Measurements from ENCODE around the gene BBS9. TPM values are rescaled to one million over a fixed set of nuclear protein-coding genes. Genes with fewer than 3 reads are reported as not detected.
A peak's percentile ranks its signal among the peaks of the same experiment; 100 is the strongest.

The BBS9 gene
- total RNA-seq, 4 donors from 2014 or later = 11.2 to 34.5 (median 20.4) TPM

DNA sequence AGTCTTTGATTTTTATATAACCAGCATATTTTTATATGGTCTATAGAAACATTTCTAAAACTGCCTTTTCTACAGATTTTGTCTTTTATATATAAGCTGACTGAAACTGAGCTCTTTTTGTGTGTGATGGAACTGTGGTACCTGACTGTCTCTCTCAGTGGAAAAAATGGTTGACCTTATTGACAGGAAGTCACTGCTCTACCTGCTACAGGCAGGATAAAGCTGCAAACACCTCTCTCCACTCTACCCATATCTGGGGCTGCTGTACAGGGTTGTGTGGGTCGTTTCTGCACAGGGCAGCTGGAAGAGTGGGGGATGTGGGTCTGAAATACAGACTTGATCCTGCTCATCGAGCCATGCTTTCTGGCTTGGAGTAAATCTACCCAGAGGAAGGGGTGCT is 48.5 kb downstream of the BBS9 start:
- no peak for ATAC-seq
- H3K27ac ChIP-seq = no peak overlapping the region
- H3K4me3 ChIP-seq = no peak overlapping the region
- 60 to 85% methylated on average over 1 to 2 of the region's 2 CpGs for WGBS, 2 donors (ENCODE audit: low coverage in 1 of 2)
- TF ChIP-seq POLR2AphosphoS5 (IDR thresholded peaks at IDR 0.05) = no peak
- TF ChIP-seq EP300 (IDR thresholded peaks at IDR 0.05) = no peak
- TF ChIP-seq, protein P1, sequence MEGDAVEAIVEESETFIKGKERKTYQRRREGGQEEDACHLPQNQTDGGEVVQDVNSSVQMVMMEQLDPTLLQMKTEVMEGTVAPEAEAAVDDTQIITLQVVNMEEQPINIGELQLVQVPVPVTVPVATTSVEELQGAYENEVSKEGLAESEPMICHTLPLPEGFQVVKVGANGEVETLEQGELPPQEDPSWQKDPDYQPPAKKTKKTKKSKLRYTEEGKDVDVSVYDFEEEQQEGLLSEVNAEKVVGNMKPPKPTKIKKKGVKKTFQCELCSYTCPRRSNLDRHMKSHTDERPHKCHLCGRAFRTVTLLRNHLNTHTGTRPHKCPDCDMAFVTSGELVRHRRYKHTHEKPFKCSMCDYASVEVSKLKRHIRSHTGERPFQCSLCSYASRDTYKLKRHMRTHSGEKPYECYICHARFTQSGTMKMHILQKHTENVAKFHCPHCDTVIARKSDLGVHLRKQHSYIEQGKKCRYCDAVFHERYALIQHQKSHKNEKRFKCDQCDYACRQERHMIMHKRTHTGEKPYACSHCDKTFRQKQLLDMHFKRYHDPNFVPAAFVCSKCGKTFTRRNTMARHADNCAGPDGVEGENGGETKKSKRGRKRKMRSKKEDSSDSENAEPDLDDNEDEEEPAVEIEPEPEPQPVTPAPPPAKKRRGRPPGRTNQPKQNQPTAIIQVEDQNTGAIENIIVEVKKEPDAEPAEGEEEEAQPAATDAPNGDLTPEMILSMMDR (IDR thresholded peaks at IDR 0.05) = no peak
- no peak for TF ChIP-seq POLR2A (IDR thresholded peaks at IDR 0.05)
- H3K4me1 ChIP-seq = peaks cover 0 to under 1% (median 0%) of the 10 kb centered on the region in 3 donors
- peaks cover 0 to 7% (median 0%) of the 10 kb centered on the region in 3 donors for H3K9me3 ChIP-seq
- no peaks in the 10 kb centered on the region for H3K27me3 ChIP-seq
- H3K36me3 ChIP-seq = peaks cover 5 to 26% of the 10 kb centered on the region in 2 donors

DNA sequence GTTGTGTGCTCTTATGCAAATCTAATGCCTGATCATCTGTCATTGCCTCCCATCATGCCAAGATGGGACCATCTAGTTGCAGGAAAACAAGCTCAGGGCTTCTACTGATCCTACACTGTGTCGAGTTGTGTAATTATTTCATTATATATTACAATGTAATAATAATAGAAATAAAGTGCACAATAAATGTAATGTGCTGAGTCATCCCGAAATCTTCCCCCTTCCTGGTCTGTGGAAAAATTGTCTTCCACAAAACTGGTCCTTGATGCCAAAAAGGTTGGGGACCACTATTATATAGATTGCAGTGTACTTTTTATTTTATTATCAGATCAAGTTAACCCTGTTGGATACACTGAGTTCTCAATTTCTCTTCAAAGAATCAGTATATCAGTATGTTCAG is 50.2 kb downstream of the BBS9 start:
- Histone ChIP-seq H3K27ac (no peak overlapping the region), H3K4me1 (peaks cover 0 to 13% (median 0%) of the 10 kb centered on the region in 3 donors), H3K9me3 (no peaks in the 10 kb centered on the region), H3K27me3 (no peaks in the 10 kb centered on the region), H3K36me3 (peaks cover 5 to 26% of the 10 kb centered on the region in 2 donors), H3K4me3 (no peak overlapping the region)
- 86 to 97% methylated on average over 1 to 2 of the region's 2 CpGs for WGBS, 2 donors (ENCODE audit: low coverage in 1 of 2)
- TF ChIP-seq POLR2A (IDR thresholded peaks at IDR 0.05) (no peak), EP300 (IDR thresholded peaks at IDR 0.05) (no peak), POLR2AphosphoS5 (IDR thresholded peaks at IDR 0.05) (no peak)
- TF ChIP-seq, protein P1 (IDR thresholded peaks at IDR 0.05) = no peak
- no peak for ATAC-seq

DNA sequence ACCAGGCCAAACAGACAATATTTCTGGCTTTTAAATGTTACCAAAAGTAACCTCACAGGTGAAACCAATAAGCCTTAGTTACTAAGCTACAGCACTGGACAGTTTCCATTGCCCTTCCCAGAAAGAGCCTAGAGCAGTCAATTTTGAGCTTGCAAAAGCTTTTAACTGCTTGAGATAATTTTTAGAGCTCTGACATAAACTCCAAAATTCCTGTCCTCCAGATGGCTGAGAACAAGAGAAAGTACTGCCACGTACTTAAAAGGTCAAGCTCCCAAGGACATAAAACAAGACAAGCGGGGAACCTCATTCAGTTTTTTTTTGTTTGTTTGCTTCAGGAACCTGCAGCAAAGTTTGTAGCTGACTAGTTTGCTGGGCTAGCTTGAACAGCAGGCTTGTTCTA is 54.1 kb downstream of the BBS9 start:
- WGBS, 2 donors (ENCODE audit: low coverage in 1 of 2) = 28 to 34% methylated on average over 2 of the region's 2 CpGs
- Histone ChIP-seq H3K4me1 (peaks cover 0 to 13% (median 0%) of the 10 kb centered on the region in 3 donors), H3K4me3 (no peak overlapping the region), H3K27me3 (no peaks in the 10 kb centered on the region), H3K27ac (peak overlapping the region in 1 of 4 donors; percentile 50), H3K36me3 (peaks cover 0 to 14% of the 10 kb centered on the region in 2 donors), H3K9me3 (no peaks in the 10 kb centered on the region)
- TF ChIP-seq EP300 (IDR thresholded peaks at IDR 0.05) = no peak
- no peak for ATAC-seq

DNA sequence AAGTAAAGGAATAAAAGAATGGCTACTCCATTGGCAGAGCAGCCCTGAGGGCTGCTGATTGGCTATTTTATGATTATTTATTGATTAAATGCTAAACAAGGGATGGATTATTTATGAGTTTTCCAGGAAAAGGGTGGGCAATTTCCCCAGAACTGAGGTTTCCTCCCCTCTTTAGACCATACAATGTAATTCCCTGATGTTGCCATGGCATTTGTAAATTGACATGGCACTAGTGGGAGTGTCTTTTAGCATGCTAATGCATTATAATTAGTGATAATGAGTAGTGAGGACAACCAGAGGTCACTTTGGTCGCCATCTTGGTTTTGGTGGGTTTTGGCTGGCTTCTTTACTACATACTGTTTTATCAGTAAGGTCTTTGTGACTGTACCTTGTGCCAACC is 55.5 kb downstream of the BBS9 start:
- ATAC-seq = no peak
- Histone ChIP-seq H3K36me3 (peaks cover 0 to 6% of the 10 kb centered on the region in 2 donors), H3K4me1 (peaks cover 0 to 13% (median 0%) of the 10 kb centered on the region in 3 donors), H3K27ac (no peak overlapping the region), H3K27me3 (no peaks in the 10 kb centered on the region), H3K9me3 (no peaks in the 10 kb centered on the region), H3K4me3 (no peak overlapping the region)
- WGBS, 2 donors (ENCODE audit: low coverage in 1 of 2) = 100% methylated on average over 1 of the region's 1 CpG
- TF ChIP-seq EP300 (IDR thresholded peaks at IDR 0.05) = no peak
- TF ChIP-seq POLR2A (IDR thresholded peaks at IDR 0.05) = no peak
- no peak for TF ChIP-seq POLR2AphosphoS5 (IDR thresholded peaks at IDR 0.05)

DNA sequence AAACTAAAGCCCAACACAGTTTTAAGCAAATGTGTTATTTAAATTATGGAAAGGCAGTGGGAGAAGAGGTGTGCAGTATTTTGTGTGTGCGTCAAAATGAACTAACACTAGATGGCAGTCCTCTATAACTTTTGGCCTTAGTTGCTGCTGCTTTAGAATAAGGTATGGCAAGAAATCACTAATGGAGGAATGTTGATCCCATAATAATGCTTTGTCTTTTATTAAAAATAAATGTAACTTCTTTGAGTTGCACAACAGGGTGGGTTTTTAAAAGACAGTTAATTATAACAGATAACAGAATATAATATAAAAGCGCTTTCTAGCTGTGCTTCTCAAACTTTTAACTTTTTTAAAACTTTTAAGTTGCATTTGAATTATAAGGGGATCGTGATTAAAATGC is 56.4 kb downstream of the BBS9 start:
- 70 to 72% methylated on average over 3 of the region's 3 CpGs for WGBS, 2 donors (ENCODE audit: low coverage in 1 of 2)
- ATAC-seq = no peak
- Histone ChIP-seq H3K4me1 (peaks cover 0 to 13% (median 0%) of the 10 kb centered on the region in 3 donors), H3K27me3 (no peaks in the 10 kb centered on the region), H3K27ac (no peak overlapping the region), H3K9me3 (no peaks in the 10 kb centered on the region), H3K4me3 (no peak overlapping the region), H3K36me3 (peaks cover 0 to 5% of the 10 kb centered on the region in 2 donors)
- no peak for TF ChIP-seq POLR2AphosphoS5 (IDR thresholded peaks at IDR 0.05)
- no peak for TF ChIP-seq POLR2A (IDR thresholded peaks at IDR 0.05)
- no peak for TF ChIP-seq EP300 (IDR thresholded peaks at IDR 0.05)
- TF ChIP-seq, protein P1 (IDR thresholded peaks at IDR 0.05) = peak; percentile 21 to 68 (median 56)

DNA sequence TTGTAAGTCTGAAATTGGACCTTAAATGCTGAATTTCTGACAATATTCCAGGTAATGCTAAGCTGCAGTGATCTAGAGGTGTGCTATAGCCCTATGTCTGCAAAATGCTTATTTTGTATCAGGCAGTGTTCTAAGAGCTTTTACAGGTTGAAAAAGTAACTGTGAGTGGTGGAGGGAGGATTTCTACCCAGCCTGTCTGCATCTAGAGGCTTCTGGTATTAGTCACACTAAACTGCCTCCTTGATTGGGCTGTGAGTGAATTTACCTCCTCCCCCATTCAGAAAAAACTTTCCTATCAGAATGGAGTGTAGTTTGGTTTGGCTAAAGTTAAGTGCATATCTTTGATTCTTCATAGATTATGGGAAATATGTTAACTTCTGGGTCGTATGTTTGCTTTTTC is 56.8 kb downstream of the BBS9 start:
- Histone ChIP-seq H3K4me3 (no peak overlapping the region), H3K4me1 (peaks cover 0 to 13% (median 0%) of the 10 kb centered on the region in 3 donors), H3K36me3 (peaks cover 0 to under 1% of the 10 kb centered on the region in 2 donors), H3K9me3 (no peaks in the 10 kb centered on the region), H3K27me3 (no peaks in the 10 kb centered on the region), H3K27ac (no peak overlapping the region)
- no peak for ATAC-seq
- 60 to 80% methylated on average over 1 of the region's 1 CpG for WGBS, 2 donors (ENCODE audit: low coverage in 1 of 2)
- TF ChIP-seq POLR2A (IDR thresholded peaks at IDR 0.05) (no peak), POLR2AphosphoS5 (IDR thresholded peaks at IDR 0.05) (no peak), EP300 (IDR thresholded peaks at IDR 0.05) (no peak)
- TF ChIP-seq, protein P1 (IDR thresholded peaks at IDR 0.05) = no peak

Data from gastroesophageal sphincter (tissue), 4 donors.